HepG2 (cell line): ENCODE measurements around the gene LYPD6B. TPM values are rescaled to one million over a fixed set of nuclear protein-coding genes. Genes with fewer than 3 reads are reported as not detected.

Source experiments
- ATAC-seq: fragments of 200-7000 bp; cut with Tn5 transposase; 3 replicates; pipeline ENCODE4 v1.9.1; 2020; ENCODE audit warnings: mild to moderate bottlenecking, moderate library complexity
- BruUV-seq: library from RNA; stranded (reverse); fragments of 400-500 nt; replicated peaks from 2 replicates; lab custom pipeline; 2021; lab: Mats Ljungman, UMichigan
- CTCF ChIA-PET: fragments of 300-600 bp; formaldehyde crosslinking; extraction: SDS; loops from one replicate; lab custom pipeline; 2021; ENCODE audit warnings: low total read pairs, inconsistent platforms, low intra/inter-chr PET ratio; lab: Yijun Ruan, JAX
- POLR2A ChIA-PET: fragments of 350-600 bp; sonication (Branson Sonifier 250); formaldehyde crosslinking; loops from one replicate; lab custom pipeline; 2020; ENCODE audit warnings: antibody characterized with exemption, inconsistent platforms; lab: Yijun Ruan, JAX
- DNase-seq: peaks from one replicate; pipeline ENCODE4 v3.0.0-alpha.2; 2015; ENCODE audit warnings: low spot score
- FAIRE-seq: peaks from 3 replicates; lab custom pipeline; 2011; peaks lifted over from hg19 to GRCh38; lab: Jason Lieb, UNC
- H2AFZ ChIP-seq: one replicate; pipeline ENCODE4 v1.6.1; 2011; ENCODE audit warnings: low read length, inconsistent platforms
- H3K27ac ChIP-seq: fragments of 300-600 bp; 3 replicates; pipeline ENCODE4 v1.8.0; 2011; ENCODE audit warnings: mixed run types, mild to moderate bottlenecking, mixed read lengths, low read length, inconsistent platforms; ENCODE audit not compliant: insufficient read depth; ENCODE audit errors: extremely low read length
- H3K27me3 ChIP-seq, 2 experiments: fragments of 200-600 bp in 1 of 2; 2 replicates in 1 of 2; 3 replicates in 1 of 2; pipeline versions ENCODE4 v1.6.0 to v1.8.0; 2011; ENCODE audit warnings: low read length in 2 of 2, mild to moderate bottlenecking in 2 of 2, moderate library complexity in 2 of 2, inconsistent platforms in 1 of 2; ENCODE audit not compliant: insufficient read depth in 2 of 2, control insufficient read depth in 1 of 2
- H3K36me3 ChIP-seq, 2 experiments: fragments of 200-600 bp in 1 of 2; replicated peaks in 1 of 2; 2 replicates in 1 of 2; 3 replicates in 1 of 2; pipeline versions ENCODE4 v1.5.1 to v1.8.0; 2011; ENCODE audit warnings: low read length in 2 of 2, inconsistent platforms in 1 of 2; ENCODE audit not compliant: insufficient read depth in 2 of 2, control insufficient read depth in 1 of 2
- H3K4me1 ChIP-seq: 2 replicates; pipeline ENCODE4 v1.5.1; 2012; ENCODE audit warnings: low read length, inconsistent platforms; ENCODE audit not compliant: insufficient read depth
- H3K4me2 ChIP-seq: 2 replicates; pipeline ENCODE4 v1.6.0; 2011; ENCODE audit warnings: low read depth, low read length, inconsistent platforms
- H3K4me3 ChIP-seq, 3 experiments: fragments of 200-600 bp in 1 of 3; sonication (generic), shearing (Covaris generic) in 1 of 3; replicated peaks in 1 of 3; 2 replicates each; pipeline ENCODE4 v1.5.1; 2011 to 2016; ENCODE audit warnings: low read length in 3 of 3, inconsistent platforms in 2 of 3, low read depth in 2 of 3, mild to moderate bottlenecking in 2 of 3, control low read depth in 1 of 3, mixed read lengths in 1 of 3; ENCODE audit not compliant: insufficient read depth in 1 of 3
- H3K79me2 ChIP-seq: one replicate; pipeline ENCODE4 v1.6.1; 2011; ENCODE audit warnings: low read length, inconsistent platforms; ENCODE audit not compliant: insufficient read depth
- H3K9ac ChIP-seq: 2 replicates; pipeline ENCODE4 v1.6.0; 2011; ENCODE audit warnings: mild to moderate bottlenecking, low read depth, low read length, inconsistent platforms; ENCODE audit not compliant: insufficient read depth
- H3K9me3 ChIP-seq: 2 replicates; pipeline ENCODE4 v1.5.1; 2012; ENCODE audit warnings: mild to moderate bottlenecking, low read length
- H4K20me1 ChIP-seq: 2 replicates; pipeline ENCODE4 v1.6.0; 2011; ENCODE audit warnings: inconsistent platforms, mild to moderate bottlenecking, low read length, moderate library complexity; ENCODE audit not compliant: insufficient read depth
- CBX5 ChIP-seq: sonication (generic); formaldehyde crosslinking; IDR thresholded peaks from 2 replicates; pipeline ENCODE4 v1.4.0; 2020; ENCODE audit warnings: missing genetic modification reagents, borderline replicate concordance
- KDM5A ChIP-seq: fragments of 200-600 bp; sonication (generic); IDR thresholded peaks from 2 replicates; pipeline ENCODE4 v1.7.0; 2018; ENCODE audit warnings: antibody characterized with exemption, mild to moderate bottlenecking, low read length, borderline replicate concordance
- MXD1 ChIP-seq: sonication (generic); formaldehyde crosslinking; IDR thresholded peaks from 2 replicates; pipeline ENCODE4 v1.4.0; 2020; ENCODE audit warnings: mild to moderate bottlenecking, missing genetic modification reagents
- SIX4 ChIP-seq: sonication (generic); formaldehyde crosslinking; IDR thresholded peaks from 2 replicates; pipeline ENCODE4 v1.4.0; 2020; ENCODE audit warnings: missing genetic modification reagents
- U2AF1 ChIP-seq: fragments of 200-400 bp; formaldehyde crosslinking; optimal IDR thresholded peaks from 2 replicates; pipeline ENCODE3; 2017; ENCODE audit warnings: mild to moderate bottlenecking, low read depth, low read length
- ZFP91 ChIP-seq: sonication (generic); formaldehyde crosslinking; IDR thresholded peaks from 2 replicates; pipeline ENCODE4 v1.9.0; 2022; ENCODE audit warnings: missing genetic modification reagents, mild to moderate bottlenecking, borderline replicate concordance
- WGBS: methylation state at CpG from one replicate; pipeline ENCODE4 v1.1.6; 2017; ENCODE audit warnings: low lambda C conversion rate; 5-methylcytosine and 5-hydroxymethylcytosine counted together
- in situ Hi-C: cut with HindIII; loops from 2 replicates; pipeline ENCODE4 v1.10.0; 2017; ENCODE audit warnings: low pct_unique_long_range_greater_than_20kb; ENCODE audit not compliant: extremely low pct_ligation_motif_present
- intact Hi-C: fragments of 100-400 bp; cut with micrococcal nuclease; formaldehyde crosslinking; loops from one replicate; pipeline ENCODE4 v1.10.0; 2022; ENCODE audit not compliant: unreplicated experiment
- polyA plus RNA-seq, 8 experiments: library from polyadenylated mRNA; depleted of rRNA in 3 of 8; stranded (reverse) in 7 of 8; unstranded in 1 of 8; fragments of >200 nt; fragmentation: Illumina TruSeq in 4 of 8; extraction: Trizol in 4 of 8; gene quantifications; 2 replicates each; pipeline versions ENCODE4 v1.2.1 to v1.2.3, GENCODE V29; 2011 to 2016; ENCODE audit warnings: low read depth in 4 of 8, missing spikeins in 1 of 8, mixed read lengths in 1 of 8; ENCODE audit not compliant: insufficient read depth in 1 of 8
- total RNA-seq, 5 experiments: library from RNA; depleted of rRNA; stranded (reverse); fragments of >200 nt; fragmentation: Illumina TruSeq; extraction: Trizol; gene quantifications; 2 replicates each; pipeline ENCODE4 v1.2.3, GENCODE V29; 2016; ENCODE audit warnings: low read depth in 1 of 5
- TF ChIP-seq, protein P1 (sequence below): sonication (generic); formaldehyde crosslinking; IDR thresholded peaks from 2 replicates; pipeline ENCODE4 v1.8.0; 2022; ENCODE audit warnings: missing genetic modification reagents, mild to moderate bottlenecking, borderline replicate concordance
- TF ChIP-seq, protein P2 (sequence below): sonication (generic); formaldehyde crosslinking; IDR thresholded peaks from 2 replicates; pipeline ENCODE4 v1.9.0; 2021; ENCODE audit warnings: missing genetic modification reagents, borderline replicate concordance

Gene LYPD6B
- total and polyA plus RNA-seq, 2 of the 13 experiments (the other 11 are each of a cell fraction or from before 2014, with no cell fraction given): not detected

- no peak for TF ChIP-seq MXD1 (CRISPR knock-in tag)
- TF ChIP-seq, all 625 proteins: peak for 0
- in situ Hi-C loops (no loop called here), intact Hi-C loops (no loop called here)
- no peak overlapping the region for H3K4me3 ChIP-seq
- no peak overlapping the region for H2AFZ ChIP-seq
- no peak overlapping the region for H3K4me2 ChIP-seq
- ATAC-seq (no peak), DNase-seq (no peak), FAIRE-seq (no peak)
- H3K36me3 ChIP-seq: no peaks in the 10 kb centered on the region; a peak in 1 of 5 replicates
- WGBS: 0% methylated on average over 2 of the region's 2 CpGs
- no peaks in the 10 kb centered on the region for H4K20me1 ChIP-seq
- no peaks in the 10 kb centered on the region for H3K9me3 ChIP-seq
- POLR2A ChIA-PET: no interaction called here
- H3K79me2 ChIP-seq: no peaks in the 10 kb centered on the region
- H3K4me1 ChIP-seq: no peaks in the 10 kb centered on the region
- no peak overlapping the region for H3K9ac ChIP-seq
- BruUV-seq: no TSS peak
- CTCF ChIA-PET: no interaction called here
- no peak overlapping the region for H3K27ac ChIP-seq
- no peaks in the 10 kb centered on the region; a peak in 1 of 5 replicates for H3K27me3 ChIP-seq
These were observed 114.0 kb downstream of the LYPD6B start for GRCh38 chr2:149152469-149152953.

- H3K9me3 ChIP-seq: no peaks in the 10 kb centered on the region
- H3K4me2 ChIP-seq: no peak overlapping the region
- H4K20me1 ChIP-seq: no peaks in the 10 kb centered on the region
- no peaks in the 10 kb centered on the region; a peak in 1 of 5 replicates for H3K36me3 ChIP-seq
- no peak overlapping the region for H3K27ac ChIP-seq
- H2AFZ ChIP-seq: no peak overlapping the region
- no TSS peak for BruUV-seq
- H3K79me2 ChIP-seq: no peaks in the 10 kb centered on the region
- WGBS: 36% methylated on average over 4 of the region's 4 CpGs
- in situ Hi-C loops: no loop called here
- H3K27me3 ChIP-seq: no peaks in the 10 kb centered on the region; a peak in 1 of 5 replicates
- CTCF ChIA-PET: no interaction called here
- no peak overlapping the region for H3K9ac ChIP-seq
- no peak overlapping the region for H3K4me3 ChIP-seq
- no peak for TF ChIP-seq CBX5 (CRISPR knock-in tag)
- no peak for TF ChIP-seq ZFP91
- TF ChIP-seq, protein P1, sequence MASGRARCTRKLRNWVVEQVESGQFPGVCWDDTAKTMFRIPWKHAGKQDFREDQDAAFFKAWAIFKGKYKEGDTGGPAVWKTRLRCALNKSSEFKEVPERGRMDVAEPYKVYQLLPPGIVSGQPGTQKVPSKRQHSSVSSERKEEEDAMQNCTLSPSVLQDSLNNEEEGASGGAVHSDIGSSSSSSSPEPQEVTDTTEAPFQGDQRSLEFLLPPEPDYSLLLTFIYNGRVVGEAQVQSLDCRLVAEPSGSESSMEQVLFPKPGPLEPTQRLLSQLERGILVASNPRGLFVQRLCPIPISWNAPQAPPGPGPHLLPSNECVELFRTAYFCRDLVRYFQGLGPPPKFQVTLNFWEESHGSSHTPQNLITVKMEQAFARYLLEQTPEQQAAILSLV: no peak
- no peak for TF ChIP-seq SIX4 (CRISPR knock-in tag)
- no peak for TF ChIP-seq KDM5A
- no peak for TF ChIP-seq U2AF1
- TF ChIP-seq, protein P2, sequence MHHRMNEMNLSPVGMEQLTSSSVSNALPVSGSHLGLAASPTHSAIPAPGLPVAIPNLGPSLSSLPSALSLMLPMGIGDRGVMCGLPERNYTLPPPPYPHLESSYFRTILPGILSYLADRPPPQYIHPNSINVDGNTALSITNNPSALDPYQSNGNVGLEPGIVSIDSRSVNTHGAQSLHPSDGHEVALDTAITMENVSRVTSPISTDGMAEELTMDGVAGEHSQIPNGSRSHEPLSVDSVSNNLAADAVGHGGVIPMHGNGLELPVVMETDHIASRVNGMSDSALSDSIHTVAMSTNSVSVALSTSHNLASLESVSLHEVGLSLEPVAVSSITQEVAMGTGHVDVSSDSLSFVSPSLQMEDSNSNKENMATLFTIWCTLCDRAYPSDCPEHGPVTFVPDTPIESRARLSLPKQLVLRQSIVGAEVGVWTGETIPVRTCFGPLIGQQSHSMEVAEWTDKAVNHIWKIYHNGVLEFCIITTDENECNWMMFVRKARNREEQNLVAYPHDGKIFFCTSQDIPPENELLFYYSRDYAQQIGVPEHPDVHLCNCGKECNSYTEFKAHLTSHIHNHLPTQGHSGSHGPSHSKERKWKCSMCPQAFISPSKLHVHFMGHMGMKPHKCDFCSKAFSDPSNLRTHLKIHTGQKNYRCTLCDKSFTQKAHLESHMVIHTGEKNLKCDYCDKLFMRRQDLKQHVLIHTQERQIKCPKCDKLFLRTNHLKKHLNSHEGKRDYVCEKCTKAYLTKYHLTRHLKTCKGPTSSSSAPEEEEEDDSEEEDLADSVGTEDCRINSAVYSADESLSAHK (CRISPR knock-in tag): no peak
- POLR2A ChIA-PET: no interaction called here
- no peaks in the 10 kb centered on the region for H3K4me1 ChIP-seq
- no peak for FAIRE-seq
- intact Hi-C loops: no loop called here
- no peak for ATAC-seq
- DNase-seq: no peak
These were observed 116.9 kb downstream of the LYPD6B start for GRCh38 chr2:149155196-149155969.
